Cardiac fibroblast (primary cell): ENCODE measurements around the gene UBE2J2.

Experiments used
- DNase-seq, 2 donors: peaks; one replicate each; pipeline versions ENCODE4 v3.0.0 to v3.0.0-alpha.2; 2010; ENCODE audit warnings: low read depth in 2 of 2
- H3K4me3 ChIP-seq, 2 donors: replicated peaks in 1 of 2; 1 replicate in 1 of 2; 2 replicates in 1 of 2; pipeline ENCODE4 v1.5.1; 2011; ENCODE audit warnings: low read depth in 2 of 2, low read length in 2 of 2, mild to moderate bottlenecking in 2 of 2, moderate library complexity in 1 of 2
- TF ChIP-seq, protein P1 (sequence below): IDR thresholded peaks from one replicate; pipeline ENCODE4 v1.5.1; 2011; ENCODE audit warnings: low read depth, mild to moderate bottlenecking, low read length, inconsistent platforms

Gene UBE2J2

GRCh38 chr1:1278620-1279019, 5.0 kb upstream of the UBE2J2 start:
- TF ChIP-seq, protein P1, sequence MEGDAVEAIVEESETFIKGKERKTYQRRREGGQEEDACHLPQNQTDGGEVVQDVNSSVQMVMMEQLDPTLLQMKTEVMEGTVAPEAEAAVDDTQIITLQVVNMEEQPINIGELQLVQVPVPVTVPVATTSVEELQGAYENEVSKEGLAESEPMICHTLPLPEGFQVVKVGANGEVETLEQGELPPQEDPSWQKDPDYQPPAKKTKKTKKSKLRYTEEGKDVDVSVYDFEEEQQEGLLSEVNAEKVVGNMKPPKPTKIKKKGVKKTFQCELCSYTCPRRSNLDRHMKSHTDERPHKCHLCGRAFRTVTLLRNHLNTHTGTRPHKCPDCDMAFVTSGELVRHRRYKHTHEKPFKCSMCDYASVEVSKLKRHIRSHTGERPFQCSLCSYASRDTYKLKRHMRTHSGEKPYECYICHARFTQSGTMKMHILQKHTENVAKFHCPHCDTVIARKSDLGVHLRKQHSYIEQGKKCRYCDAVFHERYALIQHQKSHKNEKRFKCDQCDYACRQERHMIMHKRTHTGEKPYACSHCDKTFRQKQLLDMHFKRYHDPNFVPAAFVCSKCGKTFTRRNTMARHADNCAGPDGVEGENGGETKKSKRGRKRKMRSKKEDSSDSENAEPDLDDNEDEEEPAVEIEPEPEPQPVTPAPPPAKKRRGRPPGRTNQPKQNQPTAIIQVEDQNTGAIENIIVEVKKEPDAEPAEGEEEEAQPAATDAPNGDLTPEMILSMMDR = no peak
- DNase-seq = no peak
- no peak overlapping the region for H3K4me3 ChIP-seq

DNA sequence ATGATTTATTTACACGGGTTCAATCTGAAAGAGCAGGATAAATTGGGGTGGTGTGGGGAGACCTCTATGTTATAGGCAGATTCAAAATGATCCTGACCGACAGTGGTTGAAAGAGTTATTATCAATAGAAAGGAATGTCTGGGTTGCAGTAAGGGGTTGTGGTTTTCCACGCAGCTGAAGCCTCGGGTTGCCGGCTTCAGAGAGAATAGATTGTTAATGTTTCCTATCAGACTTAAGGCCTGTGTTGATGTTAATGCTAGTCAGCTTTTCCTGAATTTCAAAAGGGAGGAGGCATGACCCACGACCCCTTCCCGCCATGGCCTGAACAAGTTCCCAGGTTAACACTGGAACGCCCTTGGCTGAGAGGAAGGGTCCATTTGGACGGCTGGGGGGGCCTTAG, 2.2 kb upstream of the UBE2J2 start:
- DNase-seq = no peak
- no peak overlapping the region for H3K4me3 ChIP-seq
- TF ChIP-seq, protein P1 = no peak

- TF ChIP-seq, protein P1 = no peak
- no peak overlapping the region for H3K4me3 ChIP-seq
- no peak for DNase-seq
These were observed 1.3 kb upstream of the UBE2J2 start for GRCh38 chr1:1274931-1275431.

GRCh38 chr1:1274299-1274930, 761 bp upstream of the UBE2J2 start:
- TF ChIP-seq, protein P1 = no peak
- peak overlapping the region; percentile 66 to 74 for H3K4me3 ChIP-seq
- no peak for DNase-seq

DNA sequence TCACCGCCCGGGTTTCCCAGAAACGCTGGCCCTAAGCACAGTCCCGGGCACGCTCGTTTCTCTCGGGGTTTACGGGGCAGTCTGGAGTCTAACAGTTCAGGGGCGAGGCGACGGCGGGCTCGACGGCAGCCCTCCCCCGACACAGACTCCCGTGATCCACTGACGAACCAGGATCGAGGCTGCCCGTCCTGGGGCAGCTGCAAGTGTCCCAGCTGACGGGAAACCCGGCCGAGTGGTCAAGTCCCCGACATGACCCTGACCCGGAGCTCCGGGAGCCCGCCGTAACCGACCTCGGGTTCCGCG, 494 bp downstream of the UBE2J2 start:
- TF ChIP-seq, protein P1 = no peak
- no peak for DNase-seq

DNA sequence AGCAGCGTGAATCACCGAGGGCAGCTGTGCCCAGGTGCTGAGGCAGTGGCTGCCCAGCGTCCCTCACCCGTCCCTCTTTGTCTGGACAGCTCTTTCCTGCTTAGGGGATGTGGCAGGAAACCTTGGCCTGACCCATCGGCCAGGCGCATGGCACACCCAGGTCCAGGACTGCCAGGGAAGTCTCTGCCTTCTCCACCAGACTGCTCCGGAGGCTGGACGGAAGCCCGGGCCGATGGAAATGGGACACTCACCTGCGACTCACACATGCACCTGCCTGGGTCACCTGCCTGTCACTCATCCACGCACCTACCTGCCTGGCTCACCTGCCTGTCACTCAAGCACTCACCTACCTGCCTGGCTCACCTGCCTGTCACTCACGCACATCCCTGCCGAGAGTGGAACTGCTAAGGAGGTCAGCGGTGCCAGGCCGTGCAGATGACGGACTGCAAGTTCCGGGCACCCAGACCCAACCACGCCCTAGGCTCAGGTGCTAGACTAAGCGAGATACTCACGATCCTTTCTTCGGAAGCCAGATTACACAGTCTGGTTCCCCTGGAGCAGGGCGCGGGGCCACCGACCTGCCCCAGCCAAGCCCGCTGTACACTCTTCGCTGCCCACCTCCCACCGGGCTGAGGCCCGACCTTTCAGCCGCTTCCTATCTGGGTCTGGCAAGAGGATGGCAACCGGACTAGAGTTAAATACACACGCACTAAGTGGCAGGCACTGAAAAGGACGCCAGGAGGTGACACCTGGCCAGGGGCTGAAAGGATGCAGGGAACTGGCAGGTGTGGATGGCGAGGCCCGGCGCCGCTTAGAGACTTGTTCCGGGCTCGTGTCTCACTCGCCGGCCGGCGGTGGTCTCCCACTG, 1.1 kb downstream of the UBE2J2 start:
- peak in 1 of 2 donors; percentile 39 for DNase-seq
- H3K4me3 ChIP-seq = peak overlapping the region; percentile 78 to 83
- TF ChIP-seq, protein P1 = no peak

More for the DNA sequence above, 494 bp downstream of the UBE2J2 start:
- H3K4me3 ChIP-seq = peak overlapping the region; percentile 78 to 83
